Skeletal muscle cell (primary cell): ENCODE results near the gene CASK.
"Not testable (repeated sequence)": the region's sequence is repeated elsewhere in the genome, so short reads cannot be mapped to it uniquely, and the experiment has no call there.

Source experiments
- DNase-seq: peaks from one replicate; pipeline ENCODE4 v3.0.0-alpha.2; 2010; ENCODE audit warnings: low read depth
- H3K4me3 ChIP-seq: 2 replicates; pipeline ENCODE4 v1.5.1; 2011; ENCODE audit warnings: low read depth, mild to moderate bottlenecking, control low read depth, low read length, moderate library complexity

Gene CASK

DNA sequence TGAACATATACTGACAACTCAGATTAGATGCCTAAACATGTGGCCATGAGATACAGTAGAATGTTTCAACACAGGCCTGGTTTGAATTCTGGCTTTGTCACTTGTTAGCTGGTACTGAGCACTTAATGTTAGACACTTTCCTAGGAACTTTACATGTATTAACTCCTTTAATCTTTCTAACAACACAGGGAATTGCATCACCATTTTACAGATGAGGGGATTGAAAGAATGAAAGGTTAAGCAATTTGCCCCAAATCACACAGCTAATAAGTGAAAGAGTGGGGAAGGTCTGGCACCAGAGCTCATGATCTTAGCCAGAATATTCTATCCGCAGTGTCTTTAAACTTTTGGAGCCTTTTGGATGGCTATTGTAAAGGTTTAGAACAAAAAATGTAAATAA lies 380.3 kb downstream of the CASK start:
- DNase-seq: no peak
- H3K4me3 ChIP-seq: no peak overlapping the region

DNA sequence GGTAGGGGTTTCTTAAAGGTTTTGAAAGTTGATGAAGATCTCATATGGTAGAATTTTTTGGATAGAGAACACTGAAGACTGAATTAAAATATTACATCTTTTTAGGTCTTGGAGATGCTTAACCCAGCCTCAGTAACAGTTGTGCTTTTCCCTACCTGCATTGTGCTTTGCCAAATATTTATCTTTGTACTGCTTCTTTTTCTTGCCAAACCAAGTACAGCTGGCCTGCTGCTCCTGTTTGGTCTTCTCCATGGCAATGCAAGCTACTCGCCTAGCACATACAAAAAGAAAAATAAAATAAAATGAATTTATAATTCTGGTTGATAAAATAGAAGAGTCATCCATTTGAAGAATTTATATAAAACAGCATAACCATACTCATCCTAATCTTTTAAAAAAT lies 380.8 kb downstream of the CASK start:
- no peak for DNase-seq
- no peak overlapping the region for H3K4me3 ChIP-seq

DNA sequence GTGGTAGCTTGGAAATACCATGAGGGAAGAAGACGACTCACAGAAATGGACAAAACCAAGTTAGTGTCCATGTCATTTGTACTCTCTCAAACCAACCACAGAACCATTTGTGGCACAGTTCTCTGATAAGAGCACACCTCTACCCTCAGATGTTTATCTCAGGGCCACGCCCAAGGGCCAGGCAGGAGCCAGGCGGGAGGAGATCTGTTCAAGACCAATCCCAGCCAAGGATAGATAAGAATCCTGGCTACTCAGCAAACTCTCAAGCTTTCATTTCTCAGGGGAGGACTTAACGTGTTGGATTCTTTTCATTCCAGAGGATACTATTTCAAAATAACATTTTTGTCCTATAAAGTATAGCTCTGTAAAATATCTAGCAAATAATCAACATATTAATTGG lies 381.2 kb downstream of the CASK start:
- no peak for DNase-seq
- no peak overlapping the region for H3K4me3 ChIP-seq

DNA sequence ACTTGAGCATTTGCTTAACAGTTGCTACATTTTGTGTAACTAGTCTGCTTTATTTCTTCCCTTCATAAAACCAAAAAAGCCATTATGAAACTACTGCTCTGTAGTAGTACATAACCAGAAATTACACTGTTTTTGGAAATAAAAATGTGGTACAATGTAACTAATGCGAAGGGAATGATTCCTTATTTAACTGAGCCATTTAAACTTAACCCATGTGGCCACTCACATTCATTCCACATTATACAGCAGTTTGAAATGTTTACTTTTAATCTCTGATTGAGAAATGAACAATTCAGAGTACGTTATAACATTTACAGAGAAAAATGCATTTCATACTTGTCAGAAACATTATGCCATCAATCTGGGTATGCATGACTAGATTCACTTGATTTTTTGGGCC lies 382.0 kb downstream of the CASK start:
- H3K4me3 ChIP-seq: no peak overlapping the region
- DNase-seq: no peak

DNA sequence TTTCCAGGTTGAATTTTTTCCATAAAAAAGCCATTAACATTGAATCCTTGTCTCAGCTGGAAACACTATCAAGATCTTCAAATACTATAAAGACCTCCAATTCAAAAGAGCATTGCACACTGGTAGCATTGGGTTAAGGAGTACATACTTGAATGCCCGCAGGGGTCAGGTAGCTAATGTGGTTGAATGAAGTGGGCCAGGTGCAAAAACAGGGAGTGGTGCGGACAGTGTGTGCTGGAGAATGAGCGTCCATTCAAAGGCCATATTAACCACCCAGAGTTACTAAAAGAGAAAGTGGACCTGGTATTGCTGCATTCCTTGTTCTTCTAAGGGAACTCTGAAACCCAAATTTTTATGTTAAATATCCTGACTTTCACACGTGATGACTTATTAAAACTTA lies 384.6 kb downstream of the CASK start:
- no peak overlapping the region for H3K4me3 ChIP-seq
- no peak for DNase-seq

DNA sequence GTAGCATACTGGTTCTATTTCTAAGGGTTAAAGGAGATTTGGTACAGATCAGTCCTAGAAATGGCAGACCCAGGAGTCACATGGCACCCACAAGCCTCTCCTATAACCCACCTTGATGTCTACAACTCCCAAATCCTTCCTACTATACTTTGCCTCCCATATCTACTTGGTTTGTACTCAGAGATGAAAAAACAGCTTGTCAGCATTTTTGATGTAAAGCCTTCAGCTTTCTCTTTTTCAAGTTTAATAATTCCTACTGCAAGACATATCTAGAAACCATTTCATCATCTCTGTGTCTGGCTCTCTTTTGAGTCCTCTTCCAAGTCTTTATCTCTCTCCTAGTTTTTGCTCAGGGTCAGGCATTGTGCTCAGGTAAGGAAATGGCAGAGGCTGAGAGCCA lies 393.3 kb downstream of the CASK start:
- no peak overlapping the region for H3K4me3 ChIP-seq
- no peak for DNase-seq

DNA sequence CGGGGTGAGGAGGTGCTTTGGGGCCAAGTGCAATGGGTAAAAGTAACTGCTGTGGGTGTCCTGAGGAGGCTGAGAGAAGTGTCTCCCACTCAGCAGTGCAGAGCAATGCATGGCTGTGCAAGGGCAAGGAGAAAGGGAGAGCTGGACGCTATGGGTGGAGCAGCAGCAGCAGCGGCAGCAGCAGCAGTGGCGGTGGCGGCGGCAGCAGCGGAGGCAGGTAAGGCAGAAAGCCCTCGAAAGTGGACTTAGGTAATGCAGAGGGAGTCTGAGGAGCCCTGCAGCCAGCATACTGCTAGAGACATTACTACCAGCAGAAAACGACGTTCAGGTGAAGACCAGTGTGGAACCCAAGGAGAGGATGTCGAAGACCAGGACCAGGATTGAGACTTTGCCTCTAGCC lies 394.1 kb downstream of the CASK start:
- H3K4me3 ChIP-seq: no peak overlapping the region
- DNase-seq: no peak

DNA sequence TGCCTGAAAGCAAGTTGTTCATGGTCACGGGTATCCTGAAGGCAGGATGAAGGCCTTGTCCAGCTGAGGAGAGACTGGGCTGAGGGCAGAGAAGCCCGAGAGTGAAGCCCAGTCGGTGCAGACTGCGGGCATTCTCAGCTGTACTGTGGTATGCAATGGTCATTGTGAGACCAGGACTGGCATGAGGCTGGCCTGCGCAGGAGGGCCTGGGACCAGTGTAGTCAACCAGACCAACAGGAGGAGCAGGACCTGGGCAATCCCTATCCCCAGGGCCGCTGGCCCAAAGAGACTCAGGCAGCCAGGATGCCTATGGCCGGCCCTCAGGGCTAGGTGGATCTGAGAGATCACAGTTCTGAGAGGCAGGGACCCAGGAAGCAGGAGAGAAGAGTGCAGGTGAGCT lies 394.6 kb downstream of the CASK start:
- no peak for DNase-seq
- H3K4me3 ChIP-seq: no peak overlapping the region

DNA sequence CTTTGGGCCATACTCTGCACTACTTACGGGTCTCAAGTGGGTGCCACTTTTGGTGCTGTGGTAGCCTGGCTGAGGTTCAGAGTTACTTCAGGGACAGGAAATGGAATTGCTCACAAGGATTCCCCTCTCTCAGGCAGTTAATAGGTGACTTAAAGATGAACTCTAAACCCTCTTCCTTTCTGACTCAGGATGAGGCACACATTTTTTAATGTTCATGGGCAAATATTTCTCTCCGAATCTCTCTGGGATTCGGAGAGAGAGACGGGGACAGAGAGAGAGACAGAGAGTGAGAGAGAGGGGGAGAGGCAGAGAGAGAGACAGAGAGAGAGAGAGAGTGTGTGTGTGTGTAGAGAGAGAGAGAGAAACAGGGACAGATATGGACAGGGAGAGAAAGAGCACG lies 396.4 kb downstream of the CASK start:
- no peak for DNase-seq
- no peak overlapping the region for H3K4me3 ChIP-seq

DNA sequence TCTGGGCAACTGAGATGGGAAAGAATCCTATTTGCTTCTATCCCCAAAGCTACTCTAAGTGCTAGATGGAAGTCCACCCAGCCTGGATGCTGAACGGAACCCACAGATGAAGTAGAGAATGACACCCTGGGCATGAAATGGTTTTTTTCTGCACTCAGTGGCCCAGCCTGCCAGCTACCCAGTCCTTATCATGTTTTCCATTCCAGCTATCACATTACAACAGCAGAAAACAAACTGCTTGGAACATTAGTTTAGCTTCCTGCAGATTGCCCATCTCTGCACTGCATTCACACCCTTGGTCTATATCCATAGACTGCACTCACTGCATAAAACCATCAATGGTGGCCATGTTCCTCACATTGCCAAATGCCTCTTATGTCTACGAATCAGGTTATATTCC lies 397.1 kb downstream of the CASK start:
- DNase-seq: no peak

DNA sequence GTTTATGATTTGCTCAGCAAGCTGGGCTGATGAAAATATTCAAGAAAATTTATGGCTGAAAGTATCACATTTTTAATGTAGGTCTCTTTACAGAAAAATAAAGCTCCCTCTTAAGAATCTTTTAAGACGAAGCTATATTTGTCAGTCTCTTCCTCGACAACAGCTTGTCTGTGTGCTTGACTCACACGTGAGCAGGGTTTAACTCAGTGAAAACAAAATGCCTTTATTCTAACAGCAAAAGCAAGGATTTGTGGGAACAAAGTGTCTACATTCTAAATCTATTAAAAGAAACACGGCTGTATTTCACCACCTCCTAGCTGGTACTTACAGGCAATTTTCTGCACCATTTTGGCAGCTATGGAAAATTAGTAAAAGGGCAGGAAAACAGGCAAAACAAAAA lies 400.7 kb downstream of the CASK start:
- no peak overlapping the region for H3K4me3 ChIP-seq
- no peak for DNase-seq

More for the DNA sequence above, 397.1 kb downstream of the CASK start:
- H3K4me3 ChIP-seq: no peak overlapping the region

DNA sequence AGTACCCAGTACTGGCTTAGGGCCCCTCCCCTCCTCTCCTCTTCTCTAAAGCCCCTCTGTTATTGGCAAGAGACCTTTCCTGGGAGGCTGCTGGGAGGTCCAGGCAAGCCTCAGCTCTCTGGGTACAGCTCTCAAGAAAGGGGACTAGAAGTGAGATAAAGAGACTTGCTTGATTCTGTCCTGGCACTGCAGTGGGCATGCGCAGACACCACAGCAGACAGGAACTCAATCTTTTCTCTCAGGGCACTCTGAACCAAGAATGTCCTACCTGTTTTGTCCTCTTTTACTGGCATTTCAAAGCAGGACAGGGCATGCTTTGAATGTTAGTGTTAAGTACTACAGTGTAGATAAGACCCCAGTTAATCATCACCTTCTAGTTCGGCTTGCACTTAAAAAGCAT lies 401.3 kb downstream of the CASK start:
- no peak overlapping the region for H3K4me3 ChIP-seq
- no peak for DNase-seq

DNA sequence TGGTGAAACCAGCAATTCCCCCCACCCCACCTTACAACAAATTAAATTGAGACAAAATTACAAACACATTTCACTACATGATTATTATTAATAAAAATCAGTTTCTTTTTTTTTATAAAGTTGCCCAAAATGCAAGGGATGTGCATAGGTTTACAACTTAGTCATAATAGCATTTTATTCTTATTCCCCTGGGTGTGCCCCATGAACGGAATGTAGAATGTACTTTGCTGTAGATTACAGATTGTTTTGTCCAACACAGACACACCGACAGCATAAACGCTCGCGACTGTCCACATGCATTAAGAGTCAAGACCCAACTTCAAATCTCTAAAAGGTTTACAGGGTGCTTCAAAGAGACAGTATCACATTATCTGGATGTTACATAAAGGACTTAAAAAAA lies 403.9 kb downstream of the CASK start:
- no peak overlapping the region for H3K4me3 ChIP-seq
- DNase-seq: no peak

DNA sequence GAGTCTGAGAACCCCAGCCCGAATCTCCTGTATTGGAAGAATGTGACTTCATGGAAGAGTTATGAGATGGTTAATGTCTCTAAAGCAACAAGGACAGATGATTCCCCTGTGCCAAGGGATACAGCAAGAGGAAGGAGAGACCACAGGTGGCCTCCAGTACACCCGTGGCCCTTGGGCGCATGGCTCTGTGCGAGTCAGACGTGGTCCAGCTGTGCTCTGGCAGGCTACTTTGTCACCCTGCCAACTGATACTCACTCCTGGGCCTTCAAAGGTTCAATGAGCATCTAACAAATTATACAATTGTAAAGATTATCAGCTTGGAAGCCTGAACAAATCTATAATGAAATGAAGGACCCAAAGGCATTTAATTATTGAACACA lies 404.5 kb downstream of the CASK start:
- H3K4me3 ChIP-seq: no peak overlapping the region
- no peak for DNase-seq

DNA sequence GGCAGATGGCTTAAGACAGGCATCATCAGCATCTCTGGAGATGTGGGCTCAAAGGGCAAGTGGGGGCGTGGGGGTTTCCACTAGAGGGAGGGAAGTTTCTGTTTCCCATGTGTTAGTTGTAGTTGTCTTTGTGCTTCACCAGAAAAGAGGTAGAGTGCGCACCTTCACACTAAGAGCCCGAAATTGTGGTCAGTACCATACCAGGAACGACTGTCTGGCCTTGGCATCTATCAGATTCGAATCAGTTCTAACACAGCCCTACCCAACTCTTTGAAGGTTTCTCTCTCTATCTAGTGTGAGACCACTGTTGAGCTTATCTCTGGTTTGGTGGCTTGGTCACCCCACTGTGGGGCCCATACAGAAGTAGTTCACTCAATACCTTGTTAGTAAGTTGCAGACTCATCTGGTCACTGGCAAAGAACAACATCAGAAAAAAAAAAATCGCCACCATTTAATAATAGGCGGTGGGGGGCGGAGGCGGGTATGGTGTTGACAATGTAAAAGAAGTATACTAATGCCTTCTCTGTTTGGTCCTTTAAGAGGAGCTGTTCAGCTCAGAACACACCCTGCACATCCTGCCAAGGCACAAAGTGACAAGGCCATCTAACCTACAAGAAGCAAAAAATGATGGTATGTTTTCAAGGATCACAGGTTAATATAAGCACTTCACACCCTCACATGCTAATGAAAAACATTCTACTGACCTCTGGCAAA lies 405.1 kb downstream of the CASK start:
- H3K4me3 ChIP-seq: no peak overlapping the region
- no peak for DNase-seq

DNA sequence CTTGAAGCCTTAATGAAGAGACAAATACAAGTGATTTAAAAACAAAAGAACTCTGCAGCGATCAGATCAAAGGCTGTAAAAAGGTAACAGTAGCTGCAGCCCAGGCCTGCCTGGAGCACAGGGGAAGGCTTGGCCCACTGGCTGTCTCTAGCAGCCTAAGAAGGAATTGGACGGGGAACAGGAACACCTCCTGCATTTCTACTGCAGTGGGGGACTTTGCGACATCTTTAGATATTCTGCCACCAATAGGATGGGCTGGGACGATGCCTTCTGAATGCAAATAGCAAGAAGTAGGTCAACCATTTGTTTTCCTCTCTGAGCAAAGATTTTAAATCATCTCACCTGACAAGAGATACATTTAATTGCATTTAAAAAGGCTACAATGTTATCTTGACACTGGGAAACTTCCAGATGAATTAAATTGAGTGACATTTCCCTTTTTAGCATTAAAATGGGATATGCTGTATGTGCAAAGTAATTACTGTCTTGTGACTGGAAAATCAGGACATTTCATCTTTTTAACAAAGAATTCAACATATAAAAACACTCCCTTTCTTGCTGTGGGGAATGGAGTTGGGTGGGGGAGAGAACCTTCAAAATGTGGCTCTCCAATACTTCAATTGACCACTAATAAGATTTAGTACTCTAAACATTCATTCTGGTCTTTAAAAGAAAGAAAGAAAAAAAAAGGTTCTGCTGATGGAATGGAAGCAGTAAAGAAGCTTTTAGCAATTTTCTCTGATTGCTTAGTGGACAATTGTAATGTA lies 406.2 kb downstream of the CASK start:
- no peak for DNase-seq
- H3K4me3 ChIP-seq: no peak overlapping the region

DNA sequence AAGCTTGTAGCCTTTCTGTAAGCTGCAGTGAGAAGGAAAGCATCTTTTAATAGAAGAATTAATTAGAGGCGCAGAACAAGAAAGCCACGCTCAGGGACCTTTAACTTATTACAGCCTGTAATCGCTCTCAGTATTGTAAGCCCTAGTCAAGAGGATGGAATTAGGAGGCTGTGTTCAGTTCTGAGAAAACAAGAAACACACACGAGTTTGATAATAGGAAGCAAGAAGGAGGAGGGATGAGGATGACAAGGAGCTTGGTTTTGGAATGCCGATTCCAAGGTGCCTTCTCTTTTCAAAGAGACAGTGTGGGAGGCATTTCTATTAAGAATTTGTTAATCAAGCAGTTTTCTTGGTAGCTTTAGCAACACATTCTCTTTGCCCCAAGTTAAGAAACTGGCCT lies 406.9 kb downstream of the CASK start:
- no peak for DNase-seq
- H3K4me3 ChIP-seq: no peak overlapping the region

DNA sequence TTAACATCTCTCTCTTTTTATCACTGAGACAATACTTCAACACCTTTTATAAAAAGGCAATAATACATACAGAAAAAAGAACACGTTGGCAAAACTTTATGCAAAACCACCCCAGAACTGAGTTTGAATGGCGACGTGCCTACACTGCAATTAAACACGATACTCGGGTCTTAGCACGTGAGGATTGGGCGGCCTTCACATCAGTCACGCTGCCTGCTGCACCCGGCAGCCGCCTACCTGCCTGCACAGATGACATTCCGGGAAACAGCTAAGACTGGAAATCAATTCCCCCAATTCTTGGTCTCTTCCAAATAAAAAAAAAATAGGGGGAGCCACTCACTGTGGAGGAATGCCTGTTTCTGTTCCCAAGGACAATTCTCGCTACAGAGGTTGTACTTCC lies 408.0 kb downstream of the CASK start:
- DNase-seq: no peak
- H3K4me3 ChIP-seq: no peak overlapping the region

DNA sequence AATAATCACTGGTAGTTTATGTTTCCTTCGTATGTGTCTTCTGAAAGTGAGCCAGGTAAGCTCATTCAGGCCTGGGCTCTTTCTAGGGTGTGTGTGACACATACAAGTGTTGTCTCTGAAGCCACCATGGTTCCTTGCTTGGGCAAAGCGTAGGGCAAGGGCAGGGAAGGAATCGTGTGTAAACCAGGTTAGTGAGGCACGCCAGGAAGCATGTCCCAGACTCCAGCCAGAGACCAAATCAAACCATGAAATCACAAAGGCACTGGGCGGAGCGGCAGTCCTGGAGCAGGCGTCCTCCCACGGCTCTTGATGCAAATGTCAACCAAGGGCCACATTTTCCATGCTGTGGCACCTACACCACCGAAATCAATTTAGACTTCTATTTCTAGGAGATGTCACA lies 409.2 kb downstream of the CASK start:
- H3K4me3 ChIP-seq: no peak overlapping the region
- DNase-seq: no peak

DNA sequence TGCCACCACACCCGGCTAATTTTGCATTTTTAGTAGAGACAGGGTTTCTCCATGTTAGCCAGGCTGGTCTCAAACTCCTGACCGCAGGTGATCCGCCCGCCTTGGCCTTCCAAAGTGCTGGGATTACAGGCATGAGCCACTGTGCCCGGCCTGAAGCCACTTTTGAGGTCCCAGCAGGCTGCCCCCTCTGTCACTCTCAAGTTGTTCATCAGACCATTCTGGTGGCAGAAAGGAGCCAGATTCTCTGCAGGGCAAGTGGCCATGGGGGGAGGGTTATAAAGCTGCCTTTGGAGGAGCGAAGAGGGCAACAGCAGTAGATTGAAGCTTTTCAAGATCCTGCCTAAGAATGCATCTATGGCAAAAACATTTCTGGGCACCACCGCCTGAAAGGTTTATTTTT lies 410.5 kb downstream of the CASK start:
- not testable (repeated sequence) for H3K4me3 ChIP-seq, DNase-seq

DNA sequence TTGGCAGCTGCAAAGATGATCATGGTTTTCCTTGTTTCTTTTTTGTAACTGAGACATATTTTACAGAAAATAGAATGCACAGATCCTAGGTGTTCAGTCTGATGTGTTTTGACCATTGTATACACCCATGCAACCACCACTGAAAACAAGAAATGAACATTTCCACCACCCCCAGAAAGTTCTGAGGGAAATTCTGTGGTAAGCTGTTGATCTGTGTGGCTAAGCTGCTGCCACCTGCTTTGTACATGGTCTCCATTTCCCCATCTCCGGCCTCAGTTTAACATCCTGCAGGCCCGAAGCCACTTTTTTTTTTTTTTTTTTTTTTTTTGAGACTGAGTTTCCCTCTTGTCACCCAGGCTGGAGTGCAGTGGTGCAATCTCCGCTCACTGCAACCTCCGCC lies 411.0 kb downstream of the CASK start:
- DNase-seq: no peak
- no peak overlapping the region for H3K4me3 ChIP-seq
